Stomach (tissue), 4 donors: ENCODE data around the gene CRYGA.

Experiments used
- CTCF ChIP-seq, 7 experiments: fragments of 450-650 bp in 4 of 7; fragments of 200-600 bp in 3 of 7; sonication (generic) in 3 of 7; IDR thresholded peaks; one replicate each; pipeline ENCODE4 v1.5.1; 2016 to 2019; ENCODE audit warnings: antibody characterized with exemption in 7 of 7, control low read depth in 2 of 7, mild to moderate bottlenecking in 1 of 7
- POLR2A ChIP-seq, 4 donors: fragments of 450-650 bp; IDR thresholded peaks; one replicate each; pipeline ENCODE4 v1.6.1; 2016; ENCODE audit warnings: antibody characterized with exemption in 4 of 4, control low read depth in 2 of 4, mild to moderate bottlenecking in 1 of 4, moderate library complexity in 1 of 4

DNA sequence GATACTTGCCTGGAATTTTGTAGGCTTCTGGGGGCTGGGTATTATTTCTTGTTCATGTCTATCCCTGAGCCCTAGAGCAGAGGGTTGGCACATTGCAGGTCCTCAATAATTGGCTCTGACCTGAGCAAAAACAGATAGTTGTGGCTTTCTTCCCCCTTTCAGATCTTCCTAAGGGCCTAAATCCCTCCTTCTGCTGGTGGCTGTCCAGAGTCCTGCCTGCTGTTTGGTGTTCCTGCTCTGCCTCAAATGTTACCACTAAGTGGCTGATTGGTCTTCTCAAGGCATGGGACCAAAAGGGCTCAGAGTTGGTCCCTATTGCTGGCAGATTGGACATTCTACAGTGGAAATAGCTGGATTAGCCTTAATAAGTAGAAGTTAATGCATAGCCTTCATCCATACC is 16.4 kb downstream of the CRYGA start:
- TF ChIP-seq CTCF (IDR thresholded peaks at IDR 0.05), result no peak
- no peak for TF ChIP-seq POLR2A (IDR thresholded peaks at IDR 0.05)
